ENCODE measurements around the gene CROCC.

CROCC gene

GRCh38 chr1:16972189-16972895, 50.6 kb downstream of the CROCC start:
- no peak for DNase-seq
- TF ChIP-seq GATA1 (IDR thresholded peaks at IDR 0.05; ENCODE audit: low read depth, low read length) (no peak), POLR2A (IDR thresholded peaks at IDR 0.05; ENCODE audit: low read length) (no peak)

- no peak for DNase-seq
- TF ChIP-seq POLR2A (IDR thresholded peaks at IDR 0.05; ENCODE audit: low read length) (no peak), GATA1 (IDR thresholded peaks at IDR 0.05; ENCODE audit: low read depth, low read length) (no peak)
Observed at GRCh38 chr1:16973215-16973614, 51.5 kb downstream of the CROCC start.

GRCh38 chr1:16975211-16975610, 53.5 kb downstream of the CROCC start:
- TF ChIP-seq GATA1 (IDR thresholded peaks at IDR 0.05; ENCODE audit: low read depth, low read length): no peak
- no peak for TF ChIP-seq POLR2A (IDR thresholded peaks at IDR 0.05; ENCODE audit: low read length)
- DNase-seq: no peak

- TF ChIP-seq GATA1 (IDR thresholded peaks at IDR 0.05; ENCODE audit: low read depth, low read length) (no peak), POLR2A (IDR thresholded peaks at IDR 0.05; ENCODE audit: low read length) (no peak)
Observed at GRCh38 chr1:16975838-16976237, 54.1 kb downstream of the CROCC start.

GRCh38 chr1:16976966-16977365, 55.2 kb downstream of the CROCC start:
- no peak for TF ChIP-seq GATA1 (IDR thresholded peaks at IDR 0.05; ENCODE audit: low read depth, low read length)
- no peak for TF ChIP-seq POLR2A (IDR thresholded peaks at IDR 0.05; ENCODE audit: low read length)
- no peak for DNase-seq

More at GRCh38 chr1:16975838-16976237, 54.1 kb downstream of the CROCC start:
- no peak for DNase-seq

DNA sequence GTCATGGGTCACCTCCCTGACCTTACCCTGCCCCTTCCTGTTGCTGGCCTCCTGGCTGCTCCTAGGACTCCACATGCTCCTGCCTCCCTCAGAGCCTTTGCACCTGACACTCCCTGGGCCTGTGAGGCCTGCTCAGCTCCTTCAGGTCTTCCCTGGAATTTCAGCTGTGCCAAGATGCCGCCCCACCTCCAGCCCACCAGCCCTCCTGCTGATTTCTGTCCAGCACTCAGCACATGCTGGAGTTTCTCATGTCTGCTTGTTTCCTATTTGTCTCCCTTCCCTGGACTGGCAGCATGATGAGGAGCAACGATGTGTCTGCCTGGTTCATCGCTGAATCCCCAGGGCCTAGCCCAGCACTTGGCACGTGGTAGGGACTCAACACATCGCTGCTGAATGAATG, 55.6 kb downstream of the CROCC start:
- TF ChIP-seq GATA1 (IDR thresholded peaks at IDR 0.05; ENCODE audit: low read depth, low read length) (no peak), POLR2A (IDR thresholded peaks at IDR 0.05; ENCODE audit: low read length) (no peak)
- DNase-seq: no peak

GRCh38 chr1:16978139-16978538, 56.4 kb downstream of the CROCC start:
- TF ChIP-seq GATA1 (IDR thresholded peaks at IDR 0.05; ENCODE audit: low read depth, low read length) (no peak), POLR2A (IDR thresholded peaks at IDR 0.05; ENCODE audit: low read length) (no peak)
- no peak for DNase-seq

DNA sequence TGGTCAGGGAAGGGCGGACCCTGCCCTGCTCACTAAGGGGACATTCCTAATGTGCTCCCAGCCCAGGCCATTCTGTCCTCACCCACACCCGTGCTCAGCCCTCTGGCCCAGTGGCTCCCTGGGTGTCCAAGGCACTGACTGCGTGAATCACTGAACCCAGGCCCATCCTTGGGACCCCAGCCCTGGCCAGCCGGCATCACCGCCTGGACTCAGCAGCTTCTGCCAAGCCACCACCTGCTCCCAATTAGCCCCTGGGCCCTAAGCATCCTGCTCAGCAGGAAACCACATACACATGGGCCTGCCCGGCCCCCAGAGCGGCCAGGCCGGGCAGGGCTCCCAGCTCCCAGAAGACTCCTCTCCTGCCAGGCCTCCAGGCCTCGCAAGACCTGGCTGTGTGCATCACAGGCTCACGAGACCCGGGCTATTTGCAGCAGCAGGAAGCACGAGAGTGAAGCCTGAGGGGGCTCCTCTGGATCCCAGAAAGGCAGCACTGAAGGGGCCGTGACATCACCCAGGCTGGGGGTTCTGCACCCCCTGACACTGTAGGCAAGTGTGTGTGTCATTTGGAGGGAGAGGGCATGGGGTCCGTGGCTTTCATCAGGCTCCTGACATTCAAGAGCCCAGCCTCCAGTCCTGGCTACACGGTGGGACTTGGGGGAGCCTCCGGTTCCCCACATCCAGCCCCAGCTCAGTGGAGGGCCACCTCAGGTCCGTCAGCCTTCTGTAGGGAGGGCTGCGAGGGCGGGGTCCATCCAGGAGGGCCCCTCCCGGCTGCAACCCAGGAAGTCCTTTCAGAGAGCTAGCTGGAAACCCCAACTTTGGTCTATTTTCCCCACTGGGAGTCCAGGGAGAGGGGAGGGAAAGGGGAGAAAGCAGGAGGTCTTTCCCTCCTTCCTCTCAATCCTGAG, 57.1 kb downstream of the CROCC start:
- no peak for DNase-seq
- no peak for TF ChIP-seq GATA1 (IDR thresholded peaks at IDR 0.05; ENCODE audit: low read depth, low read length)
- no peak for TF ChIP-seq POLR2A (IDR thresholded peaks at IDR 0.05; ENCODE audit: low read length)

GRCh38 chr1:16979475-16980327, 58.0 kb downstream of the CROCC start:
- TF ChIP-seq POLR2A (IDR thresholded peaks at IDR 0.05; ENCODE audit: low read length): no peak
- TF ChIP-seq GATA1 (IDR thresholded peaks at IDR 0.05; ENCODE audit: low read depth, low read length): no peak
- no peak for DNase-seq

DNA sequence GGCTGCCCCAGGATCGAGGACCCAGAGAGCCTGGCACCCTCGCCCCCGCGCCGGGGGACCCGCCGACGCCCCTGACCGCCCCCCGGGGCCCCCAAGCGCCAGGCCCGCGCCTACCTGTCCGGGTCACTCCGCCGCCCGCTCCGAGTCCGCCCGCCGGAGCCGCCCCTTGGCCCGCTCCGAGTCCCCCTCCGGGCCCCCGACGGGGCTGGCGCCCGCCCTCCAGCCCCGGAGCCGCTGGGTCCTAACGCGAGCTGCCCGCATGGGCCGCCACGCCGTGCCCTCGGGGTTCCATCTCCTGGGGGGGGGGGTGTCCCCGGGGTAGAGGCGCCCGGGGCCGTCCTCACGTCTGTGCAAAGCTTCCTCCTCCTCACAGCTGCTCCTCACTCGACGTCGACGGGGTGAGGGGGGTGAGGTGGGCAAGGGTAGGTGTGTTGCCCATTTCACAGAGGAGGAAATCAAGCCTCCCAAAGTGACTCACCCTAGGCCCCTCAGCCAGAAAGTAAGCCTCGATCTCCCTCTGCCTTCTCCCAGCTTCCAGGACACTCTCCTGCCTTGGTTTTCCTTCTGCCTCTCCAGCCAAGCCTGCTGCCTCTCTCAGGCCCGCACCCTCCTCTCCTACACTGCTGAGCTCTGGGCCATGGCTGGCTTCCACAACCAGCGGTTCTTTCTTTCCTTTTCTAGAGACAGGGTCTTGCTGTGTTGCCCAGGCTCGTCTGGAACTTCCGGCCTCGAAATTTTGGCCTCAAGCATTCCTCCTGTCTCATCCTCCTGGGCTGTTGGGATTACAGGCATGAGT, 58.9 kb downstream of the CROCC start, which contains the start of gene MFAP2:
MFAP2 (minus strand) TSS at position 148 of the 796 bp plus-strand sequence. CDS start 2,347 bp downstream, outside the sequence.
- TF ChIP-seq GATA1 (IDR thresholded peaks at IDR 0.05; ENCODE audit: low read depth, low read length) (no peak), POLR2A (IDR thresholded peaks at IDR 0.05; ENCODE audit: low read length) (no peak)
- DNase-seq: no peak

- no peak for DNase-seq
- TF ChIP-seq GATA1 (IDR thresholded peaks at IDR 0.05; ENCODE audit: low read depth, low read length) (no peak), POLR2A (IDR thresholded peaks at IDR 0.05; ENCODE audit: low read length) (no peak)
Observed at GRCh38 chr1:16981269-16981849, 59.6 kb downstream of the CROCC start.

- no peak for TF ChIP-seq POLR2A (IDR thresholded peaks at IDR 0.05; ENCODE audit: low read length)
- TF ChIP-seq GATA1 (IDR thresholded peaks at IDR 0.05; ENCODE audit: low read depth, low read length): no peak
- DNase-seq: no peak
Observed at GRCh38 chr1:16982902-16983301, 61.2 kb downstream of the CROCC start.

All from erythroblast (primary cell).